ENCODE measurements around the gene KIF20A.

DNA sequence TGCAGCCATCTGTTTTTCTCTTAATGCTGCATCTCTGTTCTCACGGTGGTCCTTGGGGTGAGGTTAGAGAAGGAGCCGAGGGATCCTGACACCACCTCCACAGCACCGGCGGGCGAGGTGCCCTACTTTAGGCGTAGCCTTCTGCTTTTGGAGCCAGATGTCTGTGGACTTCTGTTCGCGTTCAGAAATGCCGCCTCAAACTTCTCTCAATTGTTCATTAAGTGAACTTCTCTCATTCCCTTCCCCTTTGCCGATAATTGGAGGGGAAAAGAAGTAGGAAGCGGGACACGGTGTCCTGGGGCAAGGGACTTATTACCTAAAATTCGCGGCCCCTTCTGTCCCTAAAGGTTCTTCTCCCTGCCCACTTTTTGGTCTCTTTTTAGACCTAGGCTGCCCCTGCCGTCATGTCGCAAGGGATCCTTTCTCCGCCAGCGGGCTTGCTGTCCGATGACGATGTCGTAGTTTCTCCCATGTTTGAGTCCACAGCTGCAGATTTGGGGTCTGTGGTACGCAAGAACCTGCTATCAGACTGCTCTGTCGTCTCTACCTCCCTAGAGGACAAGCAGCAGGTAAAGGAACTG is 455 bp downstream of the KIF20A start:
- no peak for TF ChIP-seq FOXP4 (CRISPR knock-in tag; IDR thresholded peaks at IDR 0.05)
- no peak for TF ChIP-seq IRF2 (CRISPR knock-in tag; IDR thresholded peaks at IDR 0.05; ENCODE audit: borderline replicate concordance, low read depth)
- TF ChIP-seq ATF3 (CRISPR knock-in tag; conservative IDR thresholded peaks at IDR 0.05): no peak
